Smooth muscle cell (in vitro differentiated cells): Measurements from ENCODE around the gene USP25. TPM values are rescaled to one million over a fixed set of nuclear protein-coding genes. Genes with fewer than 3 reads are reported as not detected.

ENCODE experiments used
- DNase-seq: peaks from one replicate; lab custom pipeline; 2025; ENCODE audit not compliant: unreplicated experiment; lab: John Stamatoyannopoulos, UW
- H2AFZ ChIP-seq: fragments of 200-600 bp; sonication (generic); 2 replicates; pipeline ENCODE4 v1.6.0; 2016; ENCODE audit warnings: antibody characterized with exemption, low read depth, mild to moderate bottlenecking
- H3F3A ChIP-seq: fragments of 200-600 bp; sonication (generic); 2 replicates; pipeline ENCODE4 v1.6.0; 2017; ENCODE audit warnings: antibody characterized with exemption, low read depth
- H3K27ac ChIP-seq: fragments of 200-600 bp; sonication (generic); 2 replicates; pipeline ENCODE4 v1.5.1; 2016; ENCODE audit warnings: low read depth, mild to moderate bottlenecking
- H3K27me3 ChIP-seq: fragments of 200-600 bp; sonication (generic); 2 replicates; pipeline ENCODE4 v1.6.1; 2016; ENCODE audit warnings: low read depth, mild to moderate bottlenecking
- H3K36me3 ChIP-seq: fragments of 200-600 bp; sonication (generic); 2 replicates; pipeline ENCODE4 v1.5.1; 2016; ENCODE audit warnings: low read depth
- H3K4me1 ChIP-seq: fragments of 200-600 bp; sonication (generic); 2 replicates; pipeline ENCODE4 v1.5.1; 2016; ENCODE audit warnings: low read depth
- H3K4me2 ChIP-seq: fragments of 200-600 bp; sonication (generic); 2 replicates; pipeline ENCODE4 v1.6.0; 2016; ENCODE audit warnings: mild to moderate bottlenecking
- H3K4me3 ChIP-seq: fragments of 200-600 bp; sonication (generic); 2 replicates; pipeline ENCODE4 v1.5.1; 2016; ENCODE audit warnings: mild to moderate bottlenecking
- H3K79me2 ChIP-seq: fragments of 200-600 bp; sonication (generic); 2 replicates; pipeline ENCODE4 v1.6.0; 2016; ENCODE audit warnings: low read depth, mild to moderate bottlenecking
- H3K9ac ChIP-seq: fragments of 200-600 bp; sonication (generic); 2 replicates; pipeline ENCODE4 v1.6.0; 2016; ENCODE audit warnings: low read depth
- H3K9me3 ChIP-seq: fragments of 200-600 bp; sonication (generic); replicated peaks from 2 replicates; pipeline ENCODE4 v1.5.1; 2016; ENCODE audit warnings: low read depth
- H4K20me1 ChIP-seq: fragments of 200-600 bp; sonication (generic); 2 replicates; pipeline ENCODE4 v1.6.0; 2016; ENCODE audit warnings: low read depth
- WGBS: methylation state at CpG from one replicate; pipeline ENCODE4 v1.1.7; 2016; ENCODE audit warnings: low lambda C conversion rate; 5-methylcytosine and 5-hydroxymethylcytosine counted together
- polyA plus RNA-seq: library from polyadenylated mRNA; unstranded; fragments of >200 nt; fragmentation: Nextera tagmentation; extraction: Ambion mirVana; gene quantifications from 2 replicates; pipeline ENCODE4 v1.2.1, GENCODE V29; 2016
- total RNA-seq: library from RNA; depleted of rRNA; stranded (reverse); fragments of >200 nt; gene quantifications from 2 replicates; pipeline ENCODE4 v1.2.3, GENCODE V29; 2014
- TF ChIP-seq, protein P1 (sequence below): fragments of 200-600 bp; sonication (generic); IDR thresholded peaks from 2 replicates; pipeline ENCODE4 v1.5.1; 2017; ENCODE audit warnings: borderline replicate concordance, mild to moderate bottlenecking, antibody characterized with exemption; ENCODE audit not compliant: insufficient read depth, poor library complexity, severe bottlenecking

Gene USP25
- total and polyA plus RNA-seq, 2 experiments from 2014 or later: 12.0 to 30.7 TPM

DNA sequence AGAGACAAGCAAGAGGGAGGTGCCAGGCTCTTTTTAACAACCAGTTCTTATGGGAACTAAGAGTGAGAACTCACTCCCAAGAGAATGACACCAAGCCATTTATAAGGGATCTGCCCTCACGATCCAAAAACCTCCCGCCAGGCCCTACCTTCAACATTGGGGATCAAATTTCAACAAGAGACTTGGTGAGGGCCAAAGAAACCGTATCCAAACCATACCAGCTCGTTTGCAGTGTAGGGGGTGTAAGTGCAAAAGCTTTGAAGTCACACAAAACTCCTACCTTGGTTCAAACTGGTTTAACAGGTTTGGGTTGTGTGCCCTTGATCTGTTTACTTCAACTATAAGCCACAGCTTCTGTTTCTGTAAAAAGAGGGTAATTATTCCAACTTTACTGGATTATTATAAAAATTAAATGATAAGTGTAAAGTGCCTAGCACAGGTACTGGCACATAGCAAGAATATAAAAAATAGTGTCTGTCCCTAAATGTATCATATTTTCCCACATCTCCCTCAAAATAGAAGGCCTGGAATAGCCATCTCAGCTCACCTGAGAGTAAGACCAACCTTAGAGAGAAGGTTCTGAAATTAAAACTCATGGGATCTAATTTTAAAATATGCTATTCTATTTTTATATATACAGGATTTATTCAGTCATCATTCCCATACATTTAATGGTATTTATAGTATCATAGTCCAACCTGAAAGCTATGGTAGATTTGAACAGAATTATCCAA lies 7.0 kb upstream of the USP25 start:
- Histone ChIP-seq H3K9me3 (no peaks in the 10 kb centered on the region), H3K4me3 (no peak overlapping the region), H4K20me1 (no peaks in the 10 kb centered on the region), H3K27ac (no peak overlapping the region), H3K4me2 (no peak overlapping the region), H3K36me3 (no peaks in the 10 kb centered on the region), H3K9ac (no peak overlapping the region), H3K79me2 (no peaks in the 10 kb centered on the region), H3K4me1 (no peaks in the 10 kb centered on the region), H3F3A (no peaks in the 10 kb centered on the region), H3K27me3 (no peaks in the 10 kb centered on the region), H2AFZ (no peak overlapping the region)
- DNase-seq: no peak
- 35% methylated on average over 4 of the region's 4 CpGs for WGBS
- TF ChIP-seq, protein P1, sequence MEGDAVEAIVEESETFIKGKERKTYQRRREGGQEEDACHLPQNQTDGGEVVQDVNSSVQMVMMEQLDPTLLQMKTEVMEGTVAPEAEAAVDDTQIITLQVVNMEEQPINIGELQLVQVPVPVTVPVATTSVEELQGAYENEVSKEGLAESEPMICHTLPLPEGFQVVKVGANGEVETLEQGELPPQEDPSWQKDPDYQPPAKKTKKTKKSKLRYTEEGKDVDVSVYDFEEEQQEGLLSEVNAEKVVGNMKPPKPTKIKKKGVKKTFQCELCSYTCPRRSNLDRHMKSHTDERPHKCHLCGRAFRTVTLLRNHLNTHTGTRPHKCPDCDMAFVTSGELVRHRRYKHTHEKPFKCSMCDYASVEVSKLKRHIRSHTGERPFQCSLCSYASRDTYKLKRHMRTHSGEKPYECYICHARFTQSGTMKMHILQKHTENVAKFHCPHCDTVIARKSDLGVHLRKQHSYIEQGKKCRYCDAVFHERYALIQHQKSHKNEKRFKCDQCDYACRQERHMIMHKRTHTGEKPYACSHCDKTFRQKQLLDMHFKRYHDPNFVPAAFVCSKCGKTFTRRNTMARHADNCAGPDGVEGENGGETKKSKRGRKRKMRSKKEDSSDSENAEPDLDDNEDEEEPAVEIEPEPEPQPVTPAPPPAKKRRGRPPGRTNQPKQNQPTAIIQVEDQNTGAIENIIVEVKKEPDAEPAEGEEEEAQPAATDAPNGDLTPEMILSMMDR: no peak

DNA sequence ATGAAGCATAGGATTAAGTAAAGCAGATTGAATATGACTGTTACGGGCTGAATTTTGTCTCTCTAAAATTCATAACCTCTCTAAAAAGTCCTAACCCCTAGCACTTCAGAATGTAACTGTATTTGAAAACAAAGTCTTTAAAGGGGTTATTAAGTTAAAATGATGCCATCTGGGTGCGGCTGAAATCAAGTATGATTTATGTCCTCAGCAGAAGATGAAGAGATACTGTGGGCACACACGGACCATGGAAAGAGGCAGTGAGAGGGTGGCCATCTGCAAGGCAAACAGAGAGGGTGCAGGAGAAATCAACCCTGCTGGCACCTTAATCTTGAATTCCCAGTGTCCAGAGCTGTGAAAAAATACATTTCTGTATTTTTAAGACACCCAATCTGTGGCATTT lies 3.8 kb upstream of the USP25 start:
- DNase-seq: no peak
- Histone ChIP-seq H3K4me1 (peaks cover under 1% of the 10 kb centered on the region), H3F3A (peaks cover 8% of the 10 kb centered on the region), H3K36me3 (no peaks in the 10 kb centered on the region), H4K20me1 (peaks cover 4% of the 10 kb centered on the region), H3K9ac (no peak overlapping the region), H2AFZ (no peak overlapping the region), H3K4me3 (no peak overlapping the region), H3K27ac (no peak overlapping the region), H3K79me2 (peaks cover 2% of the 10 kb centered on the region), H3K9me3 (no peaks in the 10 kb centered on the region), H3K4me2 (no peak overlapping the region), H3K27me3 (no peaks in the 10 kb centered on the region)
- TF ChIP-seq, protein P1: no peak
- WGBS: 91% methylated on average over 3 of the region's 3 CpGs

DNA sequence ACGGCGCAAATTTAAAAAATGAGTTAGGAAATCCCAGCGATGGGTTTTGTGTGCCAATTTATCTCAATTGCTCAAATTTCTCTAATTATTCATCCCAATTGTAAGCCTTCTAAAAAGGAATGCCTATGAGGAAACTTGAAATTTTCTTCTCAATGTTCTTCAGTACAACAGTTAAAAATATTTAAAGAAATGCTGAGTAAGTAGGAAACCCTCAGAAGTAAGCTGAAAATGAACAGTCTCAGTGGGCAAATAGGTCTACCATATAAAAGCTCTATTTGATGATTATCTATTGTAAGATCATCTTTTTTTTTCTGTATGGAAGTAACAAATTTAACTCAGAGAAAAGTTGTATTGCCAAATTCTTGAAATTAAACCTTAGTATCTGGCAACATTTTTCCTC lies 1.7 kb upstream of the USP25 start:
- no peak for DNase-seq
- H3K4me3 ChIP-seq: no peak overlapping the region
- WGBS: over 99% methylated on average over 3 of the region's 3 CpGs
- H3K4me1 ChIP-seq: peaks cover 12% of the 10 kb centered on the region
- TF ChIP-seq, protein P1: no peak
- H3F3A ChIP-seq: peaks cover 8% of the 10 kb centered on the region
- no peak overlapping the region for H3K27ac ChIP-seq
- H3K36me3 ChIP-seq: no peaks in the 10 kb centered on the region
- H3K9me3 ChIP-seq: no peaks in the 10 kb centered on the region
- H3K9ac ChIP-seq: no peak overlapping the region
- no peaks in the 10 kb centered on the region for H3K27me3 ChIP-seq
- H4K20me1 ChIP-seq: peaks cover 22% of the 10 kb centered on the region
- no peak overlapping the region for H2AFZ ChIP-seq
- H3K79me2 ChIP-seq: peaks cover 23% of the 10 kb centered on the region
- no peak overlapping the region for H3K4me2 ChIP-seq

DNA sequence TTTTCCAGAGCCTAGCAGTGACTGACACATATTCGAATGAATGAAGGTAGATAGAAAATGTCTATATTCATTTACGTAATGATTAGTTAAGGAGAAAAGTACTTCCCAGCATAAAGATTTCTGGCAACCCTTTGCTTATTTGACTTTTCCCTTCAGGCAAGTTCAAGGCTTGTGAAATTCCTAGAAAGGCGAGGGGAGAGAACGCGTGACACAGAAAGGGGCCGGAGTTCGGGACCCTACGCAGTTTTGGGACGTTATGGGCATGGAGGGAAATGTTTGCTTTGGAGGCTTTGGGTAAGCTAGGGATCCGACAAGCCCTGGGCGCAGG lies 472 bp upstream of the USP25 start:
- no peak overlapping the region for H3K9ac ChIP-seq
- peaks cover 12% of the 10 kb centered on the region for H3K4me1 ChIP-seq
- TF ChIP-seq, protein P1: no peak
- peak overlapping the region; percentile 27 for H3K27ac ChIP-seq
- no peaks in the 10 kb centered on the region for H3K27me3 ChIP-seq
- H3K79me2 ChIP-seq: peaks cover 36% of the 10 kb centered on the region
- 11% methylated on average over 10 of the region's 11 CpGs for WGBS
- DNase-seq: no peak
- peaks cover 34% of the 10 kb centered on the region for H4K20me1 ChIP-seq
- peak overlapping the region; percentile 90 for H3K4me2 ChIP-seq
- H3K36me3 ChIP-seq: no peaks in the 10 kb centered on the region
- H3F3A ChIP-seq: peaks cover 8% of the 10 kb centered on the region
- peak overlapping the region; percentile 78 for H3K4me3 ChIP-seq
- H2AFZ ChIP-seq: peak overlapping the region; percentile 77
- no peaks in the 10 kb centered on the region for H3K9me3 ChIP-seq
